HepG2 (cell line): ENCODE measurements around the gene SIVA1. TPM values are rescaled to one million over a fixed set of nuclear protein-coding genes. Genes with fewer than 3 reads are reported as not detected.
A peak's percentile ranks its signal among the peaks of the same experiment; 100 is the strongest.

Source experiments
- ARNT2 ChIP-seq: sonication (generic); formaldehyde crosslinking; IDR thresholded peaks from 2 replicates; pipeline ENCODE4 v1.8.0; 2022; ENCODE audit warnings: mild to moderate bottlenecking, low read depth, missing genetic modification reagents, moderate library complexity
- ATRX ChIP-seq: sonication (generic); formaldehyde crosslinking; IDR thresholded peaks from 2 replicates; pipeline ENCODE4 v1.4.0; 2020; ENCODE audit warnings: missing genetic modification reagents, borderline replicate concordance
- BRD4 ChIP-seq: sonication (generic); formaldehyde crosslinking; IDR thresholded peaks from 2 replicates; pipeline ENCODE4 v1.4.0; 2020; ENCODE audit warnings: missing genetic modification reagents
- ELF3 ChIP-seq: IDR thresholded peaks from 2 replicates; pipeline ENCODE4 v1.6.1; 2016; ENCODE audit warnings: missing genetic modification reagents, missing compliant biosample characterization
- ELF4 ChIP-seq: sonication (generic); formaldehyde crosslinking; IDR thresholded peaks from 2 replicates; pipeline ENCODE4 v1.5.0; 2020; ENCODE audit warnings: missing genetic modification reagents, mild to moderate bottlenecking, moderate library complexity, borderline replicate concordance
- GLI4 ChIP-seq: sonication (generic); formaldehyde crosslinking; IDR thresholded peaks from 2 replicates; pipeline ENCODE4 v1.5.1; 2020; ENCODE audit warnings: missing genetic modification reagents, mild to moderate bottlenecking, moderate library complexity, borderline replicate concordance
- HIVEP1 ChIP-seq: sonication (generic); formaldehyde crosslinking; IDR thresholded peaks from 2 replicates; pipeline ENCODE4 v1.4.0; 2020; ENCODE audit warnings: mild to moderate bottlenecking, missing genetic modification reagents
- ISL2 ChIP-seq: sonication (generic); formaldehyde crosslinking; IDR thresholded peaks from 2 replicates; pipeline ENCODE4 v1.5.0; 2020; ENCODE audit warnings: missing genetic modification reagents
- KAT8 ChIP-seq: IDR thresholded peaks from 2 replicates; pipeline ENCODE4 v1.6.1; 2016; ENCODE audit warnings: missing genetic modification reagents, missing compliant biosample characterization
- KDM5B ChIP-seq: sonication (generic); formaldehyde crosslinking; IDR thresholded peaks from 2 replicates; pipeline ENCODE4 v1.4.0; 2020; ENCODE audit warnings: missing genetic modification reagents, mild to moderate bottlenecking, borderline replicate concordance
- KLF16 ChIP-seq, 2 experiments: sonication (generic) in 1 of 2; formaldehyde crosslinking in 1 of 2; IDR thresholded peaks; 2 replicates each; pipeline versions ENCODE4 v1.6.1 to v1.8.0; 2016 to 2023; ENCODE audit warnings: missing genetic modification reagents in 2 of 2, missing compliant biosample characterization in 1 of 2
- LCORL ChIP-seq, 2 experiments: fragments of 450-650 bp in 1 of 2; sonication (generic) in 1 of 2; formaldehyde crosslinking in 1 of 2; IDR thresholded peaks; 2 replicates each; pipeline versions ENCODE4 v1.5.0 to v1.6.1; 2017 to 2020; ENCODE audit warnings: antibody characterized with exemption in 1 of 2, missing genetic modification reagents in 1 of 2
- NCOA1 ChIP-seq: sonication (generic); formaldehyde crosslinking; IDR thresholded peaks from 2 replicates; pipeline ENCODE4 v1.9.0; 2021; ENCODE audit warnings: missing genetic modification reagents
- NFE2L2 ChIP-seq: fragments of 150-350 bp; IDR thresholded peaks from 2 replicates; pipeline ENCODE4 v1.6.1; 2014; ENCODE audit warnings: low read length
- NR3C1 ChIP-seq: sonication (generic); formaldehyde crosslinking; IDR thresholded peaks from 2 replicates; pipeline ENCODE4 v1.4.0; 2020; ENCODE audit warnings: missing genetic modification reagents
- NRL ChIP-seq: sonication (generic); formaldehyde crosslinking; IDR thresholded peaks from 2 replicates; pipeline ENCODE4 v1.5.0; 2020; ENCODE audit warnings: missing genetic modification reagents, mild to moderate bottlenecking, moderate library complexity, borderline replicate concordance
- PTBP1 ChIP-seq: fragments of 200-400 bp; formaldehyde crosslinking; IDR thresholded peaks from 2 replicates; pipeline ENCODE4 v1.6.1; 2018; ENCODE audit warnings: low read length, low read depth; ENCODE audit not compliant: poor library complexity, severe bottlenecking
- SIX4 ChIP-seq: sonication (generic); formaldehyde crosslinking; IDR thresholded peaks from 2 replicates; pipeline ENCODE4 v1.4.0; 2020; ENCODE audit warnings: missing genetic modification reagents
- SP2 ChIP-seq: sonication (generic); formaldehyde crosslinking; IDR thresholded peaks from 2 replicates; pipeline ENCODE4 v1.5.1; 2020; ENCODE audit warnings: mild to moderate bottlenecking, missing genetic modification reagents
- TAF1 ChIP-seq: sonication (generic); formaldehyde crosslinking; IDR thresholded peaks from 2 replicates; pipeline ENCODE4 v1.4.0; 2020; ENCODE audit warnings: missing genetic modification reagents
- XRCC5 ChIP-seq: fragments of 200-400 bp; formaldehyde crosslinking; optimal IDR thresholded peaks from 2 replicates; pipeline ENCODE3; 2017; ENCODE audit warnings: mild to moderate bottlenecking, low read length
- YEATS2 ChIP-seq: sonication (generic); formaldehyde crosslinking; IDR thresholded peaks from 2 replicates; pipeline ENCODE4 v1.4.0; 2020; ENCODE audit warnings: missing genetic modification reagents, borderline replicate concordance
- ZKSCAN1 ChIP-seq: fragments of 150-350 bp; IDR thresholded peaks from 2 replicates; pipeline ENCODE4 v1.6.1; 2014; ENCODE audit warnings: low read length
- ZNF225 ChIP-seq: sonication (generic); formaldehyde crosslinking; IDR thresholded peaks from 2 replicates; pipeline ENCODE4 v1.4.0; 2020; ENCODE audit warnings: mild to moderate bottlenecking, missing genetic modification reagents
- ZNF282 ChIP-seq: fragments of 450-650 bp; IDR thresholded peaks from 2 replicates; pipeline ENCODE4 v1.6.1; 2018; ENCODE audit not compliant: partially characterized antibody
- ZNF367 ChIP-seq: sonication (generic); formaldehyde crosslinking; IDR thresholded peaks from 2 replicates; pipeline ENCODE4 v1.4.0; 2020; ENCODE audit warnings: missing genetic modification reagents, borderline replicate concordance
- ZNF383 ChIP-seq: sonication (generic); formaldehyde crosslinking; IDR thresholded peaks from 2 replicates; pipeline ENCODE4 v1.4.0; 2020; ENCODE audit warnings: missing genetic modification reagents, mild to moderate bottlenecking, borderline replicate concordance
- ZNF44 ChIP-seq: sonication (generic); formaldehyde crosslinking; IDR thresholded peaks from 2 replicates; pipeline ENCODE4 v1.5.1; 2020; ENCODE audit warnings: mild to moderate bottlenecking, missing genetic modification reagents
- ZNF510 ChIP-seq: sonication (generic); formaldehyde crosslinking; IDR thresholded peaks from 2 replicates; pipeline ENCODE4 v1.4.0; 2020; ENCODE audit warnings: low read depth, mild to moderate bottlenecking, missing genetic modification reagents
- ZNF567 ChIP-seq: sonication (generic); formaldehyde crosslinking; IDR thresholded peaks from 2 replicates; pipeline ENCODE4 v1.8.1; 2023; ENCODE audit warnings: mild to moderate bottlenecking, missing genetic modification reagents, borderline replicate concordance
- ZNF7 ChIP-seq: IDR thresholded peaks from 2 replicates; pipeline ENCODE4 v1.6.1; 2016; ENCODE audit warnings: missing biosample characterization, missing genetic modification reagents
- ZNF713 ChIP-seq: sonication (generic); formaldehyde crosslinking; IDR thresholded peaks from 2 replicates; pipeline ENCODE4 v1.4.0; 2020; ENCODE audit warnings: mild to moderate bottlenecking, missing genetic modification reagents
- ZNF784 ChIP-seq: sonication (generic); formaldehyde crosslinking; IDR thresholded peaks from 2 replicates; pipeline ENCODE4 v1.5.1; 2020; ENCODE audit warnings: missing genetic modification reagents, mild to moderate bottlenecking, borderline replicate concordance
- ZNF883 ChIP-seq: sonication (generic); formaldehyde crosslinking; IDR thresholded peaks from 2 replicates; pipeline ENCODE4 v1.5.1; 2020; ENCODE audit warnings: mild to moderate bottlenecking, missing genetic modification reagents; ENCODE audit errors: not compliant biosample characterization
- ZZZ3 ChIP-seq: sonication (generic); formaldehyde crosslinking; IDR thresholded peaks from 2 replicates; pipeline ENCODE4 v1.4.0; 2020; ENCODE audit warnings: missing genetic modification reagents, mild to moderate bottlenecking, borderline replicate concordance
- polyA plus RNA-seq, 8 experiments: library from polyadenylated mRNA; depleted of rRNA in 3 of 8; stranded (reverse) in 7 of 8; unstranded in 1 of 8; fragments of >200 nt; fragmentation: Illumina TruSeq in 4 of 8; extraction: Trizol in 4 of 8; gene quantifications; 2 replicates each; pipeline versions ENCODE4 v1.2.1 to v1.2.3, GENCODE V29; 2011 to 2016; ENCODE audit warnings: low read depth in 4 of 8, missing spikeins in 1 of 8, mixed read lengths in 1 of 8; ENCODE audit not compliant: insufficient read depth in 1 of 8
- total RNA-seq, 5 experiments: library from RNA; depleted of rRNA; stranded (reverse); fragments of >200 nt; fragmentation: Illumina TruSeq; extraction: Trizol; gene quantifications; 2 replicates each; pipeline ENCODE4 v1.2.3, GENCODE V29; 2016; ENCODE audit warnings: low read depth in 1 of 5

SIVA1 gene
- total and polyA plus RNA-seq, 2 of the 13 experiments (the other 11 are each of a cell fraction or from before 2014, with no cell fraction given): 123 to 186 TPM

DNA sequence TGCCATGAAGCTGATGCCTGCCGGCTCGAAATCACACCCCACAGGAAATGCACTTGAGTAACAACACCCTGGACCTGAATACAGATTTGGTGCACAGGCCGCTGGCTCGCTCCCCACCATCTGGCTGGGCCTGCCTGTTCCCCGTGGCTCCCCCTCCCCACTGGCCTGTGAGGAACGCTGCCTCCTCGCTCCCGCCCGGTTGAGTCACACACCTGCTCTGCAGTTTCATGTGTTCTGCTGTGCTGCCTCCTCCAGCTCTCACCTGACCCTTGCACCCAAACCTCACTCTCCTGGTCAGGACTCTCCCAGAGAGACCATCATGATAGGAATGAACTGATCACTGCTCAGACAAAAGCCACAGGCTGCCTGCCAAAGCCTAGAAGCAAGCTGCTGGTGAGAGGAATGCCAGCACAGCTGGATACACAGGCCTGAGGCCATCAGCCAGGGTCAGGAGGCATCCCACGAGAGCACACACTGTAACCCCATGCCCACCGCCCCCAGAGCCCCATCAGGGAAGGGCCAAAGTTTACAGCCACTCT, 3.8 kb upstream of the SIVA1 start (continued):
- TF ChIP-seq YEATS2: peak; percentile 40; the same call in 1 of the 2 replicates
- TF ChIP-seq NFE2L2: no peak
- no peak for TF ChIP-seq SP2
- no peak for TF ChIP-seq ZKSCAN1
- TF ChIP-seq NCOA1 (CRISPR knock-in tag): no peak
- no peak for TF ChIP-seq HIVEP1
- TF ChIP-seq ELF3: no peak; the same call in 1 of the 2 replicates
- TF ChIP-seq ZNF510 (CRISPR knock-in tag): no peak
- no peak for TF ChIP-seq ZNF44 (CRISPR knock-in tag)
- no peak for TF ChIP-seq ZNF383 (CRISPR knock-in tag)
- no peak for TF ChIP-seq GLI4
- TF ChIP-seq ZNF7 (CRISPR knock-in tag): no peak
- 0 out of 2 replicates have a peak, but pooled peaks have one; percentile 19 for TF ChIP-seq ZNF567 (CRISPR knock-in tag)
- TF ChIP-seq ZNF784: no peak
- TF ChIP-seq LCORL (IDR thresholded peaks at IDR 0.05): no peak
- peak; percentile 80 for TF ChIP-seq LCORL (CRISPR knock-in tag; IDR thresholded peaks at IDR 0.05)
- no peak for TF ChIP-seq KLF16 (CRISPR knock-in tag; IDR thresholded peaks at IDR 0.05)
- no peak for TF ChIP-seq PTBP1
- no peak for TF ChIP-seq ELF4 (CRISPR knock-in tag)
- peak; percentile 72; the same call in 1 of the 2 replicates for TF ChIP-seq KDM5B (CRISPR knock-in tag)
- TF ChIP-seq XRCC5: peak; percentile 84
- no peak; the same call in 1 of the 2 replicates for TF ChIP-seq BRD4 (CRISPR knock-in tag)
- no peak for TF ChIP-seq SIX4 (CRISPR knock-in tag)
- TF ChIP-seq ARNT2: no peak
- peak; percentile 33; the same call in 1 of the 2 replicates for TF ChIP-seq NRL (CRISPR knock-in tag)
- TF ChIP-seq ZZZ3 (CRISPR knock-in tag): no peak
- no peak for TF ChIP-seq ATRX (CRISPR knock-in tag)
- TF ChIP-seq ZNF225: no peak
- no peak for TF ChIP-seq ZNF713
- TF ChIP-seq KAT8 (CRISPR knock-in tag): no peak
- TF ChIP-seq ZNF282: no peak
- peak; percentile 17; the same call in 1 of the 2 replicates for TF ChIP-seq TAF1 (CRISPR knock-in tag)
- TF ChIP-seq NR3C1: no peak
- TF ChIP-seq ISL2 (CRISPR knock-in tag): no peak
- TF ChIP-seq ZNF883 (CRISPR knock-in tag): no peak
- no peak for TF ChIP-seq ZNF367 (CRISPR knock-in tag)
